Fibroblast of skin of left quadriceps (primary cell): Measurements from ENCODE around the gene SNRPD1.
"Not testable (repeated sequence)": the region's sequence is repeated elsewhere in the genome, so short reads cannot be mapped to it uniquely, and the experiment has no call there.

Experiments used
- DNase-seq, 2 experiments: peaks; one replicate each; pipeline ENCODE4 v3.0.0-alpha.2; 2013; ENCODE audit warnings: low read depth in 2 of 2

Gene SNRPD1

GRCh38 chr18:21636769-21637168 lies 24.7 kb downstream of the SNRPD1 start:
- DNase-seq = no peak

GRCh38 chr18:21638822-21639221 lies 26.7 kb downstream of the SNRPD1 start:
- no peak for DNase-seq

- not testable (repeated sequence) for DNase-seq
Measured at GRCh38 chr18:21640375-21640774, 28.3 kb downstream of the SNRPD1 start.

DNA sequence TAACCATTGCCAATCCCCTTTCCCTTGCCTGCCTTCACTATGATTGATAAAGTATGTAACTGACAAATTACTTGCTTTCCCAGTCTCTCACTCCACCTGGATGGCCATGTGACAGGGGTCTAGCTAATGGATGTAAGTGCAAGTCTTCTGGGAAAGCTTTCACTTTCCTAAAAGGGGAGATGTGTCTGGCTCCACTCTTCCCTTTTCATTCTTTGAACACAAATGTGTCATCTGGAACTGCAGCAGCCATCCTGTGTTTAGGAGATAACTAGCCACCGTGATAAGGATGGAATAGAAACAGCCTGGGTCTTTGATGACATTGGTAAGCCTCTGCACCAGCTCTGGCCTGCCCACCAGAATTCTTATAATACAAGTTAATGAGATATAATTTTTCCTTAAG lies 38.2 kb downstream of the SNRPD1 start:
- no peak for DNase-seq

- DNase-seq = no peak
Measured at GRCh38 chr18:21652073-21652472, 40.0 kb downstream of the SNRPD1 start.

DNA sequence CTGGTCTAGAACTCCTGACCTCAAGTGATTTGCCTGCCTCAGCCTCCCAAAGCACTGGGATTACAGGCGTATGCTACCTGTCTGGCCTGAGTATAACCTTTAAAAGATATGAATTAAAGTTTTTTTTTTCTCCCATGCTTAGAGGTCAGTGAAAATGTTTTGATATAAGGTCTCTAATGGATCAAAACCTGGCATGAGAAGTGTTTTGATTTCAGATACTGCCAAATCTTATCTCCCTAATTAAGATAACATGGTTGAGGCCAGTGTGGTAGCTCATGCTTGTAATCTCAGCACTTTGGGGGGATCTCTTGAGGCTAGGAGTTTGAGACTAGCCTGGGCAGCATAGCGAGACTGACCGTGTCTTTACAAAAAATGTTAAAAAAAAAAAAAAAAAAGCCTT lies 41.2 kb downstream of the SNRPD1 start:
- no peak for DNase-seq

DNA sequence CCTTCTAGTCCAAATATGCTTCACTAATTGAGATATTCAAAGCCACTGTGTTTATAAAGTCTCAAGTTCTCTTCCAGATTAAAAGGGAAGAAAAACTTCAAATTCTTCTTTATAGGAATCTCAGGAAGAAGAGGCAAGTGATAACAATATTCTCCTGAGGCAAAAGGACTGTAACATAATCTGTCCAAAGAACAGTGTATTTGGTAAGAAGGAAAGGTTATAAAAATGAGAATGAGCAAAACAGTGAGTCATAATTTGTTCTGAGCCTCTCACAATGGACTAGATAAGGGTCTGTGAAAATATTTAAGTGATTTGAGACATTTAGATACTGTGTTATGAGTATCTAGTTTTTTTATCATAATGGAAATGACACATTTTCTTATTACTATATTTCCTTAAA lies 44.3 kb downstream of the SNRPD1 start:
- DNase-seq = no peak

DNA sequence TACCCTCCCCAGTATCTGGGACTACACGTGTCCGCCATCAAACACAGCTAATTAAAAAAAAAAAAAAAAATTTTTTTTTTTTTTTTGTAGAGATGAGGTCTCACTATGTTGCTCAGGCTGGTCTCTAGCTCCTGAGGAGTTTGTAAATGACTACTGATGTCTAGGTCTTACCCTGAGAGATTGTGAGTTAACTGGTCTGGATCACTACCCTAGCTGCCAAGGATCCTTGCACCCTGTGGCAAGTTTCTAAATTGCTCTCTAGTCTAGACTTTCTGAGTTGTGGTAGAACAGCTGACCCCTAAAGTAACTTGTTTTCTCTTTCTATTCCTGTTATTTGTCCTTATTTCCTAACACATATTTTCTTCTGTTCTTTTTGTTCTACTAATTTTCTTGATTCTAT lies 48.0 kb downstream of the SNRPD1 start:
- DNase-seq = no peak

DNA sequence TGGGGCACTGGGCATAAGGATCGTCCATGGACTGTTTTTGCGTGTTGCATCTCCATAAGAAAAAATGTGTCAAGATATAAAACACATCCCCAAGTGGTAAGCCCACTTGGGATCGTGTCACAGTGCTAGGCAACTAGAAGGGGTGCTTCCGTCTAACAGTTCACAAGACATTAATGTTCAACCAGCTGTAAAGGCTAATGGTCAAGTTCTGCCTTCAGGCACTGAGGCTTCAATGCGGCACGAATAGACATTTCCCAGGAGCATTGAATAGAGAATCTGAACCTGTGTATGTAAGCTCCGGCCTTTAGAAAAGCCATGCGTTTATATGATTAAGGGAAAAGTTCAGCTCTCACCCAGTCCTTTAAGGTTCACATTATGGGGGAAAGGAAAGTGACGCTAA lies 50.5 kb downstream of the SNRPD1 start:
- DNase-seq = no peak

DNA sequence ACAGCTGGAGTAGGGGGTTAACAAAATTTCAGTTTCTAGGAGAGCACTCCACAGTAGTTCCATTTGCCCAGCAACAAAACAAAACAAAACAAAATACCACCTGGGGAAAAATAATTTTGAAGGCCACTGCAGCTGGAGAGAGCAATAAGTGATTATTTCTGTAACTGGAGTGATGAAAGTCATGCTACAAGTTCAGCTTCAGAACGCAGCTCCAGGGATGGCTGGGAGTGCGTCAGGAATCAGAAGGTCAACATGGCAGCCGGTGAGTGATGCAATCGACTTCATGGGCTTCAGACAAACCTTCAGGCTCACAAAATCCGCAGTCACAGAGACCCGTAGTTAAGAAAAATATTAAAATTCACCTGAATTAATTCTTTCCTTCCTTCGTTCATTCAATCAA lies 51.5 kb downstream of the SNRPD1 start:
- DNase-seq = no peak

GRCh38 chr18:21664069-21664468 lies 52.0 kb downstream of the SNRPD1 start:
- DNase-seq = no peak

DNA sequence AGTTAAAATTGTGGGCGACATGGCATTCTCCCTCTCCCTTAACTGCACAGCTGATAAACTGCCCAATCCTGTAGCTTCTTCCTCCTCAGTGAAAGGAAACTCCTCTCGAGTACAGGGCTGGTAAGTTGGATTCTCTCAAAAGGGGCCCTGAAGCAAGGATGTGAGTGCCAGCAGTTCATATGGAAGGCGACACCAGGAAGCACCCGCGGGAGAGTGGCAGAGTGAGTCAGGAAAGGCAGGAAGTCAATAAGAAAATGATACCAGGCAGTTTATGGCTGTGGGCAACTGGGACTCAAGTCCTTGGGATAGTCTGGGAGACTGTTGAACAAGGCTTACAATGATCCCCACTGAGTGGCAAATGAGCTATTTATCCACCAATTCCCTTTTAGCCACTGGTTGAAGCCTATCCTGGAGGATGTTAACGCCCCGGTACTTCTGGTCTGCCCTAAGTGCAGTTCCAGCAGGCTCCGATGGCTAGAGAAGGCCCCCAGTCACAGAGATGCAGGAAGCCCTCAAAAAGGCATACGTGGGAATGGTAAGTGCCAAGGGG lies 57.7 kb downstream of the SNRPD1 start:
- DNase-seq = no peak

- DNase-seq = no peak
Measured at GRCh38 chr18:21672521-21673267, 60.6 kb downstream of the SNRPD1 start.

DNA sequence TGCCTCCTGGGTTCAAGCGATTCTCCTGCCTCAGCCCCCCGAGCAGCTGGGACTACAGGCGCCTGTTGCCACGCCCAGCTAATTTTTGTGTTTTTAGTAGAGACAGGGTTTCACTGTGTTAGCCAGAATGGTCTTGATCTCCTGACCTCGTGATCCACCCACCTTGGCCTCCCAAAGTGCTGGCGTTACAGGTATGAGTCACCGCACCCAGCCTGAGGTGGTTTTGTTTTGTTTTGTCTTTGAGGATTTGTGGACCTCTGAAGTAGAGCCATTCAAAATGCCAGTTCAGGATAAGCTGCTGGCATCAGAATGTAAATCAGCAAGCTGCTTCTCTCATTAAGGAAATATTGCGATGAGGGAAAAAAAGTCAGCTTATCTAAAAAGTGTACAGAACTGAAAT lies 63.2 kb downstream of the SNRPD1 start:
- DNase-seq = not testable (repeated sequence)

- DNase-seq = no peak
Measured at GRCh38 chr18:21678859-21679258, 66.7 kb downstream of the SNRPD1 start.

GRCh38 chr18:21680161-21680560 lies 68.0 kb downstream of the SNRPD1 start:
- no peak for DNase-seq

- DNase-seq = peak; percentile 13 to 15
Measured at GRCh38 chr18:21682371-21683051, 70.4 kb downstream of the SNRPD1 start.
